Activated B cell treated with CpG ODN at 0.5 μM for 24 hours (primary cell): ENCODE measurements around the gene ALCAM. TPM values are rescaled to one million over a fixed set of nuclear protein-coding genes. Genes with fewer than 3 reads are reported as not detected.

ENCODE experiments used
- ATAC-seq: fragments of 200-7000 bp; cut with Tn5 transposase; one replicate; pipeline ENCODE4 v1.10.0; 2021; ENCODE audit warnings: low read depth, mild to moderate bottlenecking, moderate library complexity
- CTCF ChIA-PET: fragments of 350-600 bp; sonication (Branson Sonifier 250); formaldehyde crosslinking; loops from one replicate; lab custom pipeline; 2021; ENCODE audit warnings: antibody characterized with exemption; lab: Charles Lee
- POLR2A ChIA-PET: fragments of 350-600 bp; sonication (Branson Sonifier 250); formaldehyde crosslinking; loops from one replicate; lab custom pipeline; 2021; ENCODE audit warnings: antibody characterized with exemption; lab: Charles Lee
- DNase-seq: peaks from one replicate; pipeline ENCODE4 v3.0.0; 2022
- H3K27ac Mint-ChIP-seq: one replicate; pipeline ENCODE4 v1.8.0; 2020; ENCODE audit warnings: mixed read lengths
- H3K27me3 Mint-ChIP-seq: one replicate; pipeline ENCODE4 v1.8.0; 2021; ENCODE audit warnings: mixed read lengths
- H3K36me3 Mint-ChIP-seq: one replicate; pipeline ENCODE4 v1.8.0; 2021; ENCODE audit warnings: low read depth, mixed read lengths
- H3K4me1 Mint-ChIP-seq: one replicate; pipeline ENCODE4 v1.8.0; 2021; ENCODE audit warnings: mixed read lengths
- H3K4me3 Mint-ChIP-seq: one replicate; pipeline ENCODE4 v1.8.0; 2020; ENCODE audit warnings: mild to moderate bottlenecking, mixed read lengths
- H3K9me3 Mint-ChIP-seq: one replicate; pipeline ENCODE4 v1.8.0; 2020; ENCODE audit warnings: mixed read lengths
- intact Hi-C: fragments of 100-400 bp; cut with micrococcal nuclease; formaldehyde crosslinking; loops from one replicate; pipeline ENCODE4 v1.15.1; 2024
- total RNA-seq: library from RNA; stranded (reverse); gene quantifications from 2 replicates; pipeline ENCODE4 v1.2.3, GENCODE V29; 2022
- TF ChIP-seq, protein P1 (sequence below): fragments of 200-600 bp; IDR thresholded peaks from one replicate; pipeline ENCODE4 v1.8.0; 2022; ENCODE audit warnings: antibody characterized with exemption, mild to moderate bottlenecking

The ALCAM gene
- total RNA-seq, 1 donor from 2014 or later, result 28.5 TPM

DNA sequence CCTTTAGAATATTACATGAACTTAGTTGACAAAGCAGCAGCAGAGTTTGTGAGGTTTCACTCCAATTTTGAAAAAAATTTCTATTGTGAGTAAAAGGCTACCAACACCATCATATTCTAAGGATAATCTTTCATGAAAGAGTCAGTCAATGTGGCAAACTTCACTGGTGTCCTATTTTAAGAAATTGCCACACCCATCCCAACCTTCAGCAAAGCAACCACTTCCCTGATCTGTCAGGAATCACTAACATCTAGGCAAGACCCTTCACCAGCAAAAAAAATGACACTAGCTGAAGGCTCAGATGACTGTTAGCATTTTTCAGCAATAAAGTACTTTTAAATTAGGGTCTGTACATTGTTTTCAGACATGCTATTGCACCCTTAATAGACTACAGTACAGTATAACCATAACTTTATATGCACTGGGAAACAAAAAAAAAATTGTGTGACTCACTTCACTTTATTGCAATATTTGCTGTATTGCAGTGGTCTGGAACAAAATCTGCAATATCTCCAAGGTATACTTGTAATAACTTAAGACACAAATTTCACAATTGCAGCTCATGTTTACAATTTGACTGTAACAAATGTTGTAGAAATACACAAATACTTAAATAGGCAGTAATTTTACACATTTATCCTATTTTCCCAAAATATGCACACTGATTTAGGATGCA lies 38.9 kb upstream of the ALCAM start:
- Mint-ChIP-seq H3K4me1 (peaks cover 6% of the 10 kb centered on the region), H3K9me3 (no peaks in the 10 kb centered on the region), H3K27me3 (no peaks in the 10 kb centered on the region), H3K27ac (no peak overlapping the region), H3K36me3 (no peaks in the 10 kb centered on the region), H3K4me3 (no peak overlapping the region)
- TF ChIP-seq, protein P1, sequence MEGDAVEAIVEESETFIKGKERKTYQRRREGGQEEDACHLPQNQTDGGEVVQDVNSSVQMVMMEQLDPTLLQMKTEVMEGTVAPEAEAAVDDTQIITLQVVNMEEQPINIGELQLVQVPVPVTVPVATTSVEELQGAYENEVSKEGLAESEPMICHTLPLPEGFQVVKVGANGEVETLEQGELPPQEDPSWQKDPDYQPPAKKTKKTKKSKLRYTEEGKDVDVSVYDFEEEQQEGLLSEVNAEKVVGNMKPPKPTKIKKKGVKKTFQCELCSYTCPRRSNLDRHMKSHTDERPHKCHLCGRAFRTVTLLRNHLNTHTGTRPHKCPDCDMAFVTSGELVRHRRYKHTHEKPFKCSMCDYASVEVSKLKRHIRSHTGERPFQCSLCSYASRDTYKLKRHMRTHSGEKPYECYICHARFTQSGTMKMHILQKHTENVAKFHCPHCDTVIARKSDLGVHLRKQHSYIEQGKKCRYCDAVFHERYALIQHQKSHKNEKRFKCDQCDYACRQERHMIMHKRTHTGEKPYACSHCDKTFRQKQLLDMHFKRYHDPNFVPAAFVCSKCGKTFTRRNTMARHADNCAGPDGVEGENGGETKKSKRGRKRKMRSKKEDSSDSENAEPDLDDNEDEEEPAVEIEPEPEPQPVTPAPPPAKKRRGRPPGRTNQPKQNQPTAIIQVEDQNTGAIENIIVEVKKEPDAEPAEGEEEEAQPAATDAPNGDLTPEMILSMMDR, result no peak
- no peak for DNase-seq
- POLR2A ChIA-PET, result interaction anchor here (0.6 kb wide), 1 partner anchor 1574 kb away, joined by 3 read pairs; no protein-coding TSS in a partner anchor
- ATAC-seq, result no peak
- CTCF ChIA-PET, result no interaction called here
- intact Hi-C loops, result no loop called here

DNA sequence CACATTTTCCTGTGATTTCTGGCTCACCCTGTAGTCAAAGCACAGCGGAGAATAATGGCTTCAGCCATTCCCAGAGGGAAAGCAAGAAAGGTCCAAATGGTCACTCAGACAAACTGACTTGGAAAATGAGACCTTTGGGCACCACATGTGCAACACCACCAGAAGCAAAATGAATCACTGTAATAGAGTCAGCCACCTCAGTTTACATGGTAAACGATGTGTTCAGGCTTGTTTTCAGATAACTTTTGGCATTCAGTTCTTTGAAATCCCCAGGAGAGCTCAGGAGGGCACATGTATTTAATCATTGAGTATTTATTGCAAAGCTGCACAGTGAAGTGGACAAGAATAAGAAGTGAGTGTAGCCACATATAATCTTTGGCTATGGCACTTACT lies 38.4 kb upstream of the ALCAM start:
- Mint-ChIP-seq H3K4me1 (peaks cover 1% of the 10 kb centered on the region), H3K4me3 (no peak overlapping the region), H3K27me3 (no peaks in the 10 kb centered on the region), H3K27ac (no peak overlapping the region), H3K9me3 (peaks cover 4% of the 10 kb centered on the region), H3K36me3 (no peaks in the 10 kb centered on the region)
- intact Hi-C loops, result no loop called here
- ChIA-PET CTCF (no interaction called here), POLR2A (no interaction called here)
- ATAC-seq, result no peak
- DNase-seq, result no peak
- TF ChIP-seq, protein P1, result no peak

DNA sequence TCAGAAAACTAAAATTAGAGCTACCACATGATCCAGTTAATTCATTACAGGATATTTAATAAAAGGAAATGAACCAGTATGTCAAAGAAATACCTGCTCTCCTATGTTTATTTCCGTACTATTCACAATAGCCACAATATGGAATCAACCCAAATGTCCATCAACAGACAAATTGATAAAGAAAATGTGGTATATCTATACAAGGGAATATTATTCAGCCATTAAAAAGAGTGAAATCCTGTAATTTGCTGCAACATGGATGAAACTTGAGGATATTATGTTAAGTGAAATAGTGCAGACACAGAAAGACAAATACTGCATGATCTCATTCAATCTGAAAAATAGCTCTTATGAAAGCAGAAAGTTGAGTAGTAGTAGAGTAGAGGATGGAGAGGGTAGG lies 33.7 kb upstream of the ALCAM start:
- POLR2A ChIA-PET, result no interaction called here
- Mint-ChIP-seq H3K4me3 (no peak overlapping the region), H3K9me3 (peaks cover 4% of the 10 kb centered on the region), H3K36me3 (no peaks in the 10 kb centered on the region), H3K27me3 (no peaks in the 10 kb centered on the region), H3K27ac (no peak overlapping the region), H3K4me1 (no peaks in the 10 kb centered on the region)
- intact Hi-C loops, result no loop called here
- CTCF ChIA-PET, result no interaction called here
- no peak for DNase-seq
- ATAC-seq, result no peak
- TF ChIP-seq, protein P1, result no peak

DNA sequence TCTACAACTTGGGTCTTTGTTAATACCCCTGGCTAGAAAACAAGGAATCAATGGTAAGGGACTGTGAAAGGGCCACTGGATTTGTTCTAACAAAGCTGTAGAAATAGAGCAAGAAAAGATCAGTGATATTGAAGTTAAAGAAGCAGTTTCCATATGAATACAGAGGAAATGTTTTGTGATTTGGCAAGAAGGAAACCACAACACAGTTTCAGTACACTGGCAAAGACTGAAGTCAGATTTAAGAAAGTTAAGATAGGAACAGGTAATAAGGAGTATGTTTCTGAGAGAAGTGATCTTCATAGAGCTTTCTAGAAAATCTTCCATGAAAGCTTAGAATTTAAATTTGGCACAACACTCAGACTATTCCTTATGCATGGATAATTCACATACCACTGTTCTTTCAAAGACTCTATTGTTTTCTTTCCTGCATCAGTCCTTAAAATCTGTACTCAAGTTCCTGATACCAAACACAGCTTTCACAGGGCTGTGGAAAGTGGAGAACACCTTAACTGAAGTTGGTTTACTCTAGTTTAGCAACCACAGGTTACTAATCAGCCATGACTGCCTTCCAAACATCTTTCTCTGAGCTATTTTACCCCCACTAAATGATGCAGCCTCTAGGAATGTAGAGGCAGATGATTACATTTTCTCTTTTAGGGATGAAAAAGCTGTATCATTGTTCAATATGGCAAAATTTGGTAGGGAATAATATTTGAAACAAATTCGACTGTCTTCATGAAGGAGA lies 32.4 kb upstream of the ALCAM start:
- POLR2A ChIA-PET, result interaction anchor here (0.5 kb wide), 1 partner anchor 13 kb away, joined by 3 read pairs; no protein-coding TSS in a partner anchor

DNA sequence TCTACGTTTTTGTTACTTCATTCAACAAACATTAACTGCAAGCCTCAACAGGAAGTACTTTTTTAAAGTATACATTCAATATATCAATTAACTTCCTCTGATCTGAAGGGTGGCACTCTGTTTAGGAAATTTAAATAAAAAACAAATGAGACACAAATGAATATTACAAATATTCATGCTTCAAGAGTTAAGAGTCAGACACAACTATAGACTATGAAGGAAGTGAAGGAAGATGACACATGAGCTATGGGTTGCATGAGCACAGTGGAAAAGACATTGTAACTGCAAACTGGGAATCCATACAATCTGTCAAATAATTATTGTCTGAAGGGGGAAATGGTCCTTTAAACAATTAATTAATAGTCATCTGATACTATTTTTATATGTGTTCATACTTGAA lies 26.8 kb upstream of the ALCAM start:
- ChIA-PET POLR2A (no interaction called here), CTCF (no interaction called here)
- DNase-seq (no peak), ATAC-seq (no peak)
- intact Hi-C loops, result no loop called here
- H3K36me3 Mint-ChIP-seq, result no peaks in the 10 kb centered on the region
- no peak overlapping the region for H3K27ac Mint-ChIP-seq
- no peaks in the 10 kb centered on the region for H3K4me1 Mint-ChIP-seq
- no peak overlapping the region for H3K4me3 Mint-ChIP-seq
- H3K27me3 Mint-ChIP-seq, result no peaks in the 10 kb centered on the region
- TF ChIP-seq, protein P1, result no peak
- no peaks in the 10 kb centered on the region for H3K9me3 Mint-ChIP-seq

More for the DNA sequence above, 32.4 kb upstream of the ALCAM start:
- H3K36me3 Mint-ChIP-seq, result no peaks in the 10 kb centered on the region
- DNase-seq (no peak), ATAC-seq (no peak)
- no peak overlapping the region for H3K4me3 Mint-ChIP-seq
- no peaks in the 10 kb centered on the region for H3K4me1 Mint-ChIP-seq
- CTCF ChIA-PET, result no interaction called here
- H3K27ac Mint-ChIP-seq, result no peak overlapping the region
- TF ChIP-seq, protein P1, result no peak
- intact Hi-C loops, result no loop called here
- no peaks in the 10 kb centered on the region for H3K27me3 Mint-ChIP-seq
- H3K9me3 Mint-ChIP-seq, result peaks cover 4% of the 10 kb centered on the region
